ENCODE measurements around the gene SARDH.

SARDH gene

DNA sequence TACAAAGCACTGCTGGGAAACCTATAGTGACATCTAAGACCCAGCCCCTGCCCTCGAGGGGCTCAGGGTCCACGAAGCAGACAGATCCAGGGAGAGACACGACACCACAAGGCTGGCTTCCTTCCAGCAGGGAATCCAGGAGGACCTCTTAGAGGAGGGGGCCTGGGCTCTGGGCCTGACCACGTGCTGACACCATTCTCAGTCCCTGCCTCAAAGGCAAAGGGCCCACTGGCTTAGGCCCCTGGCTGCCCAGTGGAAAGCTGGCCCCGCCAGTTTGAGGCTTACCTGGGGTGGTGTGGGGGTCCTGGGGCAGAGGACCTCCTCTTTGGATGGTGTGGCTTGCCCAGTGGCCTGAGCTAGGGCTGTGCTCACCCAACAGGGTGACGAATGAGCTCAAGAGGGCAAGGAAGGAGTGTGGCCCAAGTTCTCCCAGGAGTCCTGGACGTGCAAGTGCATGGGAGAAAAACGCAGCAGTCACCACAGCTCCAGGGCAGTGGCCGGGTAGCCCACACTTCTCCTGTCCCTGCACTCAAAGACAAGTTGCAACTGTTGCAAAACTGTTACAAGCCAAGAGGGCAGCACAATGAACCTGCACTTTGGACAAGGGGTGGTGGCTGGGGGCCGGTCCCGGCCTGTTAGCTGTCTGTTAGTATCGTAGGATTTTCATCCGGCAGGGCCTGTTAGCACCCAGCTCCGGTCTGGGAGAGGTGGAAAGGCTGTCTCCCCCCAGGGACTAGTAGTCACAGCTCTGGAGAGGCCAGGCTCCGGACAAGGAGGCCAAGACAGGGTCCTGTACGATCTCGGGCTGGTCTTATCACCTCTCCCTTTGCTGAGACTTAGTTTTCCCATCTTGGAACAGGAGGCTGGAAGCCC is 1.5 kb upstream of the SARDH start:
- Histone ChIP-seq H3K36me3 (ENCODE audit: control insufficient read depth, insufficient read depth, low read length) (no peaks in the 10 kb centered on the region), H3K4me3 (ENCODE audit: extremely low read depth, insufficient read depth, low read length, poor library complexity, severe bottlenecking) (no peak overlapping the region), H3K27ac (ENCODE audit: low read depth, low read length, severe bottlenecking) (no peak overlapping the region), H3K4me1 (ENCODE audit: control insufficient read depth, insufficient read depth, low read length, poor library complexity, severe bottlenecking) (peaks cover 23% of the 10 kb centered on the region), H3K9me3 (ENCODE audit: control insufficient read depth, low read length) (no peaks in the 10 kb centered on the region)
- WGBS, 2 experiments (ENCODE audit: insufficient coverage in 2 of 2): 92 to 95% methylated on average over 13 to 17 of the region's 17 CpGs

- Histone ChIP-seq H3K4me3 (ENCODE audit: extremely low read depth, insufficient read depth, low read length, poor library complexity, severe bottlenecking) (no peak overlapping the region), H3K4me1 (ENCODE audit: control insufficient read depth, insufficient read depth, low read length, poor library complexity, severe bottlenecking) (peaks cover 25% of the 10 kb centered on the region), H3K36me3 (ENCODE audit: control insufficient read depth, insufficient read depth, low read length) (no peaks in the 10 kb centered on the region), H3K9me3 (ENCODE audit: control insufficient read depth, low read length) (no peaks in the 10 kb centered on the region), H3K27ac (ENCODE audit: low read depth, low read length, severe bottlenecking) (no peak overlapping the region)
- 81 to 89% methylated on average over 9 to 12 of the region's 13 CpGs for WGBS, 2 experiments (ENCODE audit: insufficient coverage in 2 of 2)
Measured at GRCh38 chr9:133738640-133739225, 581 bp upstream of the SARDH start.

GRCh38 chr9:133737071-133737773 is 930 bp downstream of the SARDH start:
- peak overlapping the region; percentile 31 for H3K4me3 ChIP-seq (ENCODE audit: extremely low read depth, insufficient read depth, low read length, poor library complexity, severe bottlenecking)
- WGBS, 2 experiments (ENCODE audit: insufficient coverage in 2 of 2): 84 to 88% methylated on average over 9 of the region's 15 CpGs
- no peaks in the 10 kb centered on the region for H3K36me3 ChIP-seq (ENCODE audit: control insufficient read depth, insufficient read depth, low read length)

GRCh38 chr9:133735931-133736330 is 2.2 kb downstream of the SARDH start:
- H3K9me3 ChIP-seq (ENCODE audit: control insufficient read depth, low read length): no peaks in the 10 kb centered on the region
- no peaks in the 10 kb centered on the region for H3K36me3 ChIP-seq (ENCODE audit: control insufficient read depth, insufficient read depth, low read length)
- H3K4me1 ChIP-seq (ENCODE audit: control insufficient read depth, insufficient read depth, low read length, poor library complexity, severe bottlenecking): peaks cover 25% of the 10 kb centered on the region
- H3K27ac ChIP-seq (ENCODE audit: low read depth, low read length, severe bottlenecking): no peak overlapping the region
- 83 to 90% methylated on average over 2 to 3 of the region's 8 CpGs for WGBS, 2 experiments (ENCODE audit: insufficient coverage in 2 of 2)
- H3K4me3 ChIP-seq (ENCODE audit: extremely low read depth, insufficient read depth, low read length, poor library complexity, severe bottlenecking): no peak overlapping the region

More at GRCh38 chr9:133737071-133737773, 930 bp downstream of the SARDH start:
- no peaks in the 10 kb centered on the region for H3K9me3 ChIP-seq (ENCODE audit: control insufficient read depth, low read length)
- no peak overlapping the region for H3K27ac ChIP-seq (ENCODE audit: low read depth, low read length, severe bottlenecking)
- peaks cover 25% of the 10 kb centered on the region for H3K4me1 ChIP-seq (ENCODE audit: control insufficient read depth, insufficient read depth, low read length, poor library complexity, severe bottlenecking)

DNA sequence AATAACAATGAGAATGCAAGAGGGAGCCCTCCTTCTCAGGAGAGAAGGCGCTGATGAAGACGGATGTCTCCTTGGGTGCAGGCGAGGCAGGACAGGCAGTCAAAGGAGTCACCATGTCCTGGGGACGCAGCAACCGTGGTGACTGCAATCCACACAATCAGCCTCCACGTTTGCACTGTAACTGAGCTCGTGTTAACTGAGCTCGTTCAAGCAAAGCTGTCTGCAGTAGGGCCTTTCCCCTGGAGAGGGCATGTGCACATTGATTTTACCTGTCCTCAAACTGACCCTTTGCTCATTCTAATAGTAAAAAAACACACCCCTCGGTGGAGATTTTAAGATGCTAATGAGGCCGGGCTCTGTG is 2.8 kb downstream of the SARDH start:
- 34% methylated on average over 8 of the region's 10 CpGs for WGBS, 2 experiments (ENCODE audit: insufficient coverage in 2 of 2)
- Histone ChIP-seq H3K27ac (ENCODE audit: low read depth, low read length, severe bottlenecking) (no peak overlapping the region), H3K4me1 (ENCODE audit: control insufficient read depth, insufficient read depth, low read length, poor library complexity, severe bottlenecking) (peaks cover 25% of the 10 kb centered on the region), H3K9me3 (ENCODE audit: control insufficient read depth, low read length) (no peaks in the 10 kb centered on the region), H3K36me3 (ENCODE audit: control insufficient read depth, insufficient read depth, low read length) (no peaks in the 10 kb centered on the region), H3K4me3 (ENCODE audit: extremely low read depth, insufficient read depth, low read length, poor library complexity, severe bottlenecking) (no peak overlapping the region)

DNA sequence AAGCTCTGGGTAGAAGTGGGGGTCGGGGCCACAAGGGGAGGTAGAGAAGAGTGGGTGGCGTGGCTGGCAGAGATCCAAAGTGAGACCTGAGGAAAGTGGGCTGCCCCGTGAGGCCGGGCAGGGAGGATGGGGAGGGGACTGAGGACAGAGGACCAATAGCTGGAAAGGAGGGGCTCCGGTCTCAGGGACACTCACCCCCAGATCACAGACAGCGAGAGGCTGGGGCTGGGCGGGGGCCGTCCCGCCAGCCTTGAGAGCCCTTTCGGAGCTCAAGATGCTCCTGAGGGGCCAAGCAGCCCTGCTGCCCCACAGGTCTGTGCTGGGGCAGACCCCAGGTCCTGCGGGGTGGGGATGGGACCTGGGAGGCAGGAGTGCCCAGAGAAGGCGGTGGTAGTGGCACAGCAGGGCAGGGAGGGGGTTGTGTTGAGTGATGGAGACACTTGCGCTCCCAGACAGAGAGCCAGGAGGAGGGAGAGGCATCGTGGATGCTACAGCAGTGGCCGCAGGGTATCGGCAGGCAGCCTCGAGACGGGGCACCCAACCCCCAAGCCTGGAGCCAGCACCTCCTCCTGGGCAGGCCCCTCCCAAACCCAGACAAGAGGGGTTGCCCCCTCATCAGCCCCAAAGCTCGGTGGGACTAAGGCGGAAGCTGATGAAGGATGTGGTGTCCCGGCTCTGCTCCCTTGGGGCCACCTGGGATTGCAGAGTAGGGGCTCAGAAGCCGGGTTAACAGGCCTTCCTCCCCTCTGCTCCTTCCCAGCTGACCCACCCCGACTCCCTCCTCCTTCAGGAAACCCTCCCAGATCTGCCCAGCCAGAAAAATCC is 3.4 kb downstream of the SARDH start:
- WGBS, 2 experiments (ENCODE audit: insufficient coverage in 2 of 2): 74 to 80% methylated on average over 12 to 16 of the region's 23 CpGs
- H3K27ac ChIP-seq (ENCODE audit: low read depth, low read length, severe bottlenecking): no peak overlapping the region

GRCh38 chr9:133733796-133734533 is 4.2 kb downstream of the SARDH start:
- Histone ChIP-seq H3K4me1 (ENCODE audit: control insufficient read depth, insufficient read depth, low read length, poor library complexity, severe bottlenecking) (peaks cover 25% of the 10 kb centered on the region), H3K4me3 (ENCODE audit: extremely low read depth, insufficient read depth, low read length, poor library complexity, severe bottlenecking) (no peak overlapping the region), H3K9me3 (ENCODE audit: control insufficient read depth, low read length) (no peaks in the 10 kb centered on the region), H3K36me3 (ENCODE audit: control insufficient read depth, insufficient read depth, low read length) (no peaks in the 10 kb centered on the region), H3K27ac (ENCODE audit: low read depth, low read length, severe bottlenecking) (no peak overlapping the region)
- 89 to 96% methylated on average over 18 to 21 of the region's 21 CpGs for WGBS, 2 experiments (ENCODE audit: insufficient coverage in 2 of 2)

More for the DNA sequence above, 3.4 kb downstream of the SARDH start:
- H3K9me3 ChIP-seq (ENCODE audit: control insufficient read depth, low read length): no peaks in the 10 kb centered on the region
- no peak overlapping the region for H3K4me3 ChIP-seq (ENCODE audit: extremely low read depth, insufficient read depth, low read length, poor library complexity, severe bottlenecking)
- H3K4me1 ChIP-seq (ENCODE audit: control insufficient read depth, insufficient read depth, low read length, poor library complexity, severe bottlenecking): peaks cover 25% of the 10 kb centered on the region
- H3K36me3 ChIP-seq (ENCODE audit: control insufficient read depth, insufficient read depth, low read length): no peaks in the 10 kb centered on the region

DNA sequence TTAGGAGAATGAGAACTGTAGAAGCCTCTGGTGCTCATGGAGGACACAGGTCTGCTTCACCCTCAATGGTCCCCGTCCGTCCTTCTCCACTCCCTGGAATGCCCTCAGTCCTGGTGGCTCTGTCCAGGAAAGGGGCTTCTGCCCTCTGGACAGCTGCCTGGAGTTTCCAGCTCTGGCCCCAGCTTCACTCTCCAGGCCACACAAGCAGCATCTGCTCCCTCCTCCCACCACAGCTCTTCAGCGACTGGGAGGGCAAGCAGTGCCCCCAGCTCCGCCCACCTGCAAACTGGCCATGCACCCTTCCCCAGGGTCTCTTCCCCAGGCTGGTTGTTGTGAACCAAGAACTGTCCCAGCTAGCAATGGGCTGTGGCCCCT is 4.7 kb downstream of the SARDH start:
- Histone ChIP-seq H3K27ac (ENCODE audit: low read depth, low read length, severe bottlenecking) (no peak overlapping the region), H3K4me3 (ENCODE audit: extremely low read depth, insufficient read depth, low read length, poor library complexity, severe bottlenecking) (no peak overlapping the region), H3K9me3 (ENCODE audit: control insufficient read depth, low read length) (no peaks in the 10 kb centered on the region), H3K4me1 (ENCODE audit: control insufficient read depth, insufficient read depth, low read length, poor library complexity, severe bottlenecking) (peaks cover 20% of the 10 kb centered on the region), H3K36me3 (ENCODE audit: control insufficient read depth, insufficient read depth, low read length) (no peaks in the 10 kb centered on the region)
- 70 to 100% methylated on average over 2 to 4 of the region's 4 CpGs for WGBS, 2 experiments (ENCODE audit: insufficient coverage in 2 of 2)

DNA sequence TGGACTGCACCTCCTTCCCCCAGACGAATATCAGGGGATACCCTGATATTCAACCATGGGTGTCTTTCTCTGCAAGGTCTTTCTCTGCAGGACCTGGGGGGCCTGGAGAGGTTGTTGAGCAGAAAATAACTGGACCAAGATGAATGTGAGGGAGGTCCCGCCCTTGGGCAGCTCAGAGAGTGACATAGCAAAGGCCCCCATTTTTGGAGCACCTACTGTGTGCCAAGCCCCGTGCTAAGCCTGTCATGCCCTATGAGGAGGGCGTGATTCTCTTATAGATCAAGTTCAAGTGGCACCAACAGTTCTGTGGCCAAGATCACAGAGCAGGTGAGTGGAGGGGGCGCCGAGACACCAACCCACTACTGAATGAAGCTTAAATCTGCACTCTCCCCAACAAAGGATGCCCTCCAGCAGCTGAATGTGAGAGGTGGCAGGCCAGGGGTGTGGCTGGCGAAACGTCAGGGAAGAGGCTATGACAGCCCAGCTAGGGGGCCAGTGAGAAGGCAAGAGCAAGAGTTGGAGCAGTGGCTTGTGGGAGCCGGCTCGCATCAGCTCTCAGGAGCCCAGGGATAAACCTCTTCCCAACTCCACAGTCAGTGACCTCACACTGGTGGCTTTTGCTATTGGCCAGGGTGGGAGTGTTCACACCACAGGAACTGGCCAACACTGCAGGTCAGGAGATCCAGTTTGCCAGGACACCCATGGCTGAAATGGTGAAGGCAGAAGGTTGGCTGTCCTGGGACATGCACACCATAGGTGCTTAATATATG is 5.3 kb downstream of the SARDH start:
- WGBS, 2 experiments (ENCODE audit: insufficient coverage in 2 of 2): 83 to 84% methylated on average over 6 to 7 of the region's 10 CpGs
- no peaks in the 10 kb centered on the region for H3K9me3 ChIP-seq (ENCODE audit: control insufficient read depth, low read length)

More for the DNA sequence above, 5.3 kb downstream of the SARDH start:
- H3K27ac ChIP-seq (ENCODE audit: low read depth, low read length, severe bottlenecking): no peak overlapping the region
- H3K36me3 ChIP-seq (ENCODE audit: control insufficient read depth, insufficient read depth, low read length): no peaks in the 10 kb centered on the region
- peaks cover 15% of the 10 kb centered on the region for H3K4me1 ChIP-seq (ENCODE audit: control insufficient read depth, insufficient read depth, low read length, poor library complexity, severe bottlenecking)
- H3K4me3 ChIP-seq (ENCODE audit: extremely low read depth, insufficient read depth, low read length, poor library complexity, severe bottlenecking): no peak overlapping the region
